Keratinocyte (primary cell): ENCODE data around the gene PDIA2. TPM values are rescaled to one million over a fixed set of nuclear protein-coding genes. Genes with fewer than 3 reads are reported as not detected.

ENCODE experiments used
- DNase-seq: peaks from one replicate; pipeline ENCODE4 v3.0.0-alpha.2; 2011; ENCODE audit warnings: low read depth, missing footprints, low spot score
- FAIRE-seq: peaks from 2 replicates; lab custom pipeline; 2011; peaks lifted over from hg19 to GRCh38; lab: Jason Lieb, UNC
- H2AFZ ChIP-seq: 2 replicates; pipeline ENCODE4 v1.6.0; 2012; ENCODE audit warnings: low read length, control low read depth, inconsistent platforms; ENCODE audit not compliant: control insufficient read depth
- H3K27ac ChIP-seq: 2 replicates; pipeline ENCODE4 v1.5.1; 2011; ENCODE audit warnings: low read length; ENCODE audit not compliant: control insufficient read depth, insufficient read depth
- H3K27me3 ChIP-seq: 3 replicates; pipeline ENCODE4 v1.6.0; 2011; ENCODE audit warnings: low read length; ENCODE audit not compliant: control insufficient read depth, insufficient read depth; ENCODE audit errors: extremely low read depth
- H3K36me3 ChIP-seq, 2 experiments: 2 replicates in 1 of 2; 3 replicates in 1 of 2; pipeline ENCODE4 v1.5.1; 2011; ENCODE audit warnings: low read length in 2 of 2, mild to moderate bottlenecking in 1 of 2; ENCODE audit not compliant: control insufficient read depth in 2 of 2, insufficient read depth in 2 of 2; ENCODE audit errors: extremely low read depth in 1 of 2
- H3K4me1 ChIP-seq: 3 replicates; pipeline ENCODE4 v1.5.1; 2011; ENCODE audit warnings: low read length; ENCODE audit not compliant: control insufficient read depth, insufficient read depth; ENCODE audit errors: extremely low read depth
- H3K4me2 ChIP-seq: 3 replicates; pipeline ENCODE4 v1.6.0; 2011; ENCODE audit warnings: low read depth, low read length; ENCODE audit not compliant: control insufficient read depth, insufficient read depth; ENCODE audit errors: extremely low read depth
- H3K4me3 ChIP-seq, 3 experiments: fragments of 200-600 bp in 1 of 3; sonication (generic) in 1 of 3; 2 replicates in 2 of 3; 3 replicates in 1 of 3; pipeline ENCODE4 v1.5.1; 2011 to 2016; ENCODE audit warnings: low read length in 3 of 3, mild to moderate bottlenecking in 3 of 3, control low read depth in 2 of 3, inconsistent platforms in 1 of 3, low read depth in 1 of 3, mixed read lengths in 1 of 3, mixed run types in 1 of 3, moderate library complexity in 1 of 3; ENCODE audit not compliant: control insufficient read depth in 2 of 3, insufficient read depth in 2 of 3; ENCODE audit errors: extremely low read depth in 1 of 3
- H3K79me2 ChIP-seq: 2 replicates; pipeline ENCODE4 v1.6.0; 2012; ENCODE audit warnings: low read length; ENCODE audit not compliant: control insufficient read depth, insufficient read depth
- H3K9ac ChIP-seq: 3 replicates; pipeline ENCODE4 v1.6.0; 2011; ENCODE audit warnings: low read length; ENCODE audit not compliant: control insufficient read depth, insufficient read depth; ENCODE audit errors: extremely low read depth
- H3K9me1 ChIP-seq: 3 replicates; pipeline ENCODE4 v1.6.0; 2011; ENCODE audit warnings: low read length; ENCODE audit not compliant: control insufficient read depth, insufficient read depth; ENCODE audit errors: extremely low read depth
- H3K9me3 ChIP-seq: 2 replicates; pipeline ENCODE4 v1.5.1; 2012; ENCODE audit warnings: low read depth, low read length; ENCODE audit not compliant: control insufficient read depth
- H4K20me1 ChIP-seq: 3 replicates; pipeline ENCODE4 v1.6.0; 2011; ENCODE audit warnings: low read length; ENCODE audit not compliant: control insufficient read depth, insufficient read depth; ENCODE audit errors: extremely low read depth
- CTCF ChIP-seq, 3 experiments: IDR thresholded peaks in 1 of 3; conservative IDR thresholded peaks in 1 of 3; optimal IDR thresholded peaks in 1 of 3; 2 replicates in 2 of 3; 3 replicates in 1 of 3; pipeline versions ENCODE3 to v1.5.1; 2011; ENCODE audit warnings: low read length in 3 of 3, mild to moderate bottlenecking in 3 of 3, moderate library complexity in 2 of 3, control low read depth in 1 of 3, inconsistent platforms in 1 of 3; ENCODE audit not compliant: insufficient read depth in 2 of 3; ENCODE audit errors: extremely low read depth in 1 of 3
- EZH2 ChIP-seq: IDR thresholded peaks from one replicate; pipeline ENCODE4 v1.6.1; 2012; ENCODE audit warnings: inconsistent platforms, mild to moderate bottlenecking, low read length, moderate library complexity
- dilution Hi-C: fragments of 300-500 bp; cut with MboI; formaldehyde crosslinking; loops from one replicate; pipeline ENCODE4 v1.7.0; 2020; ENCODE audit warnings: low sequenced_read_pairs; ENCODE audit not compliant: extremely low pct_ligation_motif_present
- polyA plus RNA-seq, 5 experiments: library from polyadenylated mRNA; depleted of rRNA in 3 of 5; stranded (reverse) in 3 of 5; stranded (forward) in 1 of 5; unstranded in 1 of 5; fragments of >200 nt; gene quantifications; 1 replicate in 1 of 5; 2 replicates in 3 of 5; 3 replicates in 1 of 5; pipeline versions ENCODE4 v1.2.1 to v1.2.3, GENCODE V29; 2011 to 2012; ENCODE audit warnings: missing spikeins in 2 of 5, low read depth in 1 of 5, low replicate concordance in 1 of 5

PDIA2 gene
- polyA plus RNA-seq, 1 donor (not counting 4 experiments of a cell fraction or from before 2014, with no cell fraction given) = 0.42 TPM

- FAIRE-seq = no peak
- dilution Hi-C loops = no loop called here
Observed at GRCh38 chr16:285146-286055, 2.4 kb downstream of the PDIA2 start.

GRCh38 chr16:286491-287297 lies 3.7 kb downstream of the PDIA2 start:
- Histone ChIP-seq H3K9ac (no peak overlapping the region), H3K4me2 (no peak overlapping the region), H2AFZ (no peak overlapping the region), H3K27me3 (peaks cover 18% of the 10 kb centered on the region), H3K36me3 (peaks cover 4 to 21% of the 10 kb centered on the region in 2 experiments), H3K27ac (no peak overlapping the region), H3K79me2 (no peaks in the 10 kb centered on the region), H4K20me1 (no peaks in the 10 kb centered on the region), H3K4me3 (no peak overlapping the region), H3K9me1 (no peaks in the 10 kb centered on the region), H3K4me1 (no peaks in the 10 kb centered on the region), H3K9me3 (no peaks in the 10 kb centered on the region)
- DNase-seq (no peak), FAIRE-seq (no peak)
- TF ChIP-seq CTCF (optimal IDR thresholded peaks at IDR 0.05 in 1 of 3, IDR thresholded peaks at IDR 0.05 in 1 of 3, conservative IDR thresholded peaks at IDR 0.05 in 1 of 3; ENCODE audit: extremely low read depth in 1 of 3, insufficient read depth in 2 of 3, low read length in 3 of 3) = no peak
- no peak for TF ChIP-seq EZH2
- dilution Hi-C loops = no loop called here

More at GRCh38 chr16:285146-286055, 2.4 kb downstream of the PDIA2 start:
- Histone ChIP-seq H3K4me1 (no peaks in the 10 kb centered on the region), H3K79me2 (no peaks in the 10 kb centered on the region), H3K9ac (no peak overlapping the region), H3K27ac (no peak overlapping the region), H3K4me2 (no peak overlapping the region), H3K9me1 (no peaks in the 10 kb centered on the region), H2AFZ (no peak overlapping the region), H3K9me3 (no peaks in the 10 kb centered on the region), H3K36me3 (peaks cover 4 to 17% of the 10 kb centered on the region in 2 experiments), H3K4me3 (no peak overlapping the region), H4K20me1 (no peaks in the 10 kb centered on the region), H3K27me3 (peaks cover 30% of the 10 kb centered on the region)
- DNase-seq = no peak
- TF ChIP-seq EZH2 (no peak), CTCF (optimal IDR thresholded peaks at IDR 0.05 in 1 of 3, IDR thresholded peaks at IDR 0.05 in 1 of 3, conservative IDR thresholded peaks at IDR 0.05 in 1 of 3; ENCODE audit: extremely low read depth in 1 of 3, insufficient read depth in 2 of 3, low read length in 3 of 3) (no peak)
